IMR-90 (cell line): ENCODE data around the gene CAMKMT. TPM values are rescaled to one million over a fixed set of nuclear protein-coding genes. Genes with fewer than 3 reads are reported as not detected.

Experiments used
- ATAC-seq: fragments of 200-7000 bp; cut with Tn5 transposase; 2 replicates; pipeline ENCODE4 v1.9.1; 2020; ENCODE audit warnings: low read depth, mild to moderate bottlenecking, moderate library complexity
- BruUV-seq: library from RNA; stranded (reverse); fragments of 400-500 nt; replicated peaks from 2 replicates; lab custom pipeline; 2021; lab: Mats Ljungman, UMichigan
- CTCF ChIA-PET: fragments of 300-600 bp; formaldehyde crosslinking; extraction: SDS; loops from one replicate; lab custom pipeline; 2021; ENCODE audit warnings: antibody characterized with exemption; lab: Yijun Ruan, JAX
- POLR2A ChIA-PET: fragments of 300-600 bp; sonication (Branson Sonifier 250); formaldehyde crosslinking; loops from one replicate; lab custom pipeline; 2022; ENCODE audit warnings: antibody characterized with exemption; ENCODE audit not compliant: unreplicated experiment; lab: Charles Lee
- DNase-seq: peaks from one replicate; pipeline ENCODE4 v3.0.0; 2013
- H2AFZ ChIP-seq: replicated peaks from 2 replicates; pipeline ENCODE3; 2013; ENCODE audit warnings: low read length, mild to moderate bottlenecking; ENCODE audit not compliant: poor library complexity
- H2AK5ac ChIP-seq: 2 replicates; pipeline ENCODE4 v1.6.1; 2013; ENCODE audit warnings: low read depth, low read length, inconsistent platforms
- H2AK9ac ChIP-seq: replicated peaks from 2 replicates; pipeline ENCODE3; 2013; ENCODE audit warnings: mild to moderate bottlenecking, low read depth, low read length, moderate library complexity; ENCODE audit not compliant: poor library complexity
- H2BK120ac ChIP-seq: 2 replicates; pipeline ENCODE4 v1.6.1; 2013; ENCODE audit warnings: low read depth, low read length, inconsistent platforms
- H2BK15ac ChIP-seq: 3 replicates; pipeline ENCODE4 v1.6.1; 2013; ENCODE audit warnings: low read depth, low read length, inconsistent platforms
- H2BK20ac ChIP-seq: 2 replicates; pipeline ENCODE4 v1.6.1; 2013; ENCODE audit warnings: low read depth, mild to moderate bottlenecking, inconsistent platforms, low read length, moderate library complexity
- H2BK5ac ChIP-seq: 2 replicates; pipeline ENCODE4 v1.6.1; 2013; ENCODE audit warnings: mild to moderate bottlenecking, low read depth, low read length, inconsistent platforms; ENCODE audit not compliant: poor library complexity, severe bottlenecking
- H3K14ac ChIP-seq: replicated peaks from 2 replicates; pipeline ENCODE4 v1.6.1; 2013; ENCODE audit warnings: low read depth, low read length, inconsistent platforms
- H3K18ac ChIP-seq: 2 replicates; pipeline ENCODE4 v1.6.1; 2013; ENCODE audit warnings: low read depth, low read length, control low read depth
- H3K23ac ChIP-seq: 2 replicates; pipeline ENCODE4 v1.6.1; 2013; ENCODE audit warnings: low read depth, low read length, inconsistent platforms
- H3K27ac ChIP-seq: 2 replicates; pipeline ENCODE4 v1.5.1; 2013; ENCODE audit warnings: mild to moderate bottlenecking, control low read depth, low read length; ENCODE audit not compliant: insufficient read depth
- H3K27me3 ChIP-seq: 2 replicates; pipeline ENCODE4 v1.6.1; 2013; ENCODE audit warnings: low read length; ENCODE audit not compliant: control insufficient read depth, insufficient read depth
- H3K36me3 ChIP-seq: 2 replicates; pipeline ENCODE4 v1.6.1; 2013; ENCODE audit warnings: low read length, mixed read lengths; ENCODE audit not compliant: control insufficient read depth, insufficient read depth
- H3K4ac ChIP-seq: 2 replicates; pipeline ENCODE4 v1.6.1; 2013; ENCODE audit warnings: low read depth, low read length, inconsistent platforms
- H3K4me1 ChIP-seq: 2 replicates; pipeline ENCODE4 v1.6.1; 2013; ENCODE audit warnings: low read length, mixed read lengths; ENCODE audit not compliant: control insufficient read depth, insufficient read depth
- H3K4me2 ChIP-seq: 2 replicates; pipeline ENCODE4 v1.6.1; 2013; ENCODE audit warnings: low read depth, mild to moderate bottlenecking, control low read depth, low read length, moderate library complexity
- H3K4me3 ChIP-seq: 2 replicates; pipeline ENCODE4 v1.5.1; 2013; ENCODE audit warnings: low read depth, mild to moderate bottlenecking, control low read depth, low read length, moderate library complexity; ENCODE audit not compliant: insufficient read depth
- H3K56ac ChIP-seq: 2 replicates; pipeline ENCODE4 v1.6.1; 2013; ENCODE audit warnings: low read length, inconsistent platforms; ENCODE audit not compliant: insufficient read depth; ENCODE audit errors: extremely low read depth
- H3K79me1 ChIP-seq, 2 experiments: 2 replicates each; pipeline ENCODE4 v1.6.1; 2013; ENCODE audit warnings: low read length in 2 of 2, inconsistent platforms in 1 of 2, low read depth in 1 of 2
- H3K9ac ChIP-seq: 2 replicates; pipeline ENCODE4 v1.6.1; 2013; ENCODE audit warnings: low read depth, low read length, control low read depth
- H3K9me1 ChIP-seq: 2 replicates; pipeline ENCODE4 v1.6.1; 2013; ENCODE audit warnings: low read length, inconsistent platforms; ENCODE audit not compliant: insufficient read depth
- H3K9me3 ChIP-seq: 2 replicates; pipeline ENCODE4 v1.6.1; 2013; ENCODE audit warnings: low read length; ENCODE audit not compliant: control insufficient read depth, insufficient read depth
- H4K20me1 ChIP-seq: 2 replicates; pipeline ENCODE4 v1.6.1; 2013; ENCODE audit warnings: low read length, inconsistent platforms; ENCODE audit not compliant: insufficient read depth
- H4K5ac ChIP-seq: 2 replicates; pipeline ENCODE4 v1.6.1; 2013; ENCODE audit warnings: mild to moderate bottlenecking, low read depth, low read length, control low read depth
- H4K8ac ChIP-seq, 2 experiments: 2 replicates each; pipeline ENCODE4 v1.6.1; 2013; ENCODE audit warnings: low read depth in 2 of 2, low read length in 2 of 2, control low read depth in 1 of 2, inconsistent platforms in 1 of 2
- H4K91ac ChIP-seq: 2 replicates; pipeline ENCODE4 v1.6.1; 2013; ENCODE audit warnings: low read depth, low read length, inconsistent platforms; ENCODE audit not compliant: insufficient read depth
- BHLHE40 ChIP-seq: fragments of 150-350 bp; IDR thresholded peaks from 2 replicates; pipeline ENCODE4 v1.6.1; 2016; ENCODE audit warnings: mild to moderate bottlenecking, low read depth, low read length
- CEBPB ChIP-seq: IDR thresholded peaks from 2 replicates; pipeline ENCODE4 v1.6.1; 2012; ENCODE audit warnings: low read depth, low read length, improper control_type of control experiment
- CHD1 ChIP-seq: IDR thresholded peaks from 2 replicates; pipeline ENCODE4 v1.6.1; 2012; ENCODE audit warnings: low read depth, low read length, improper control_type of control experiment
- CTCF ChIP-seq: conservative IDR thresholded peaks from 2 replicates; pipeline ENCODE4 v1.5.1; 2012; ENCODE audit warnings: mild to moderate bottlenecking, low read depth, low read length, improper control_type of control experiment
- ELK1 ChIP-seq: fragments of 150-350 bp; IDR thresholded peaks from 2 replicates; pipeline ENCODE4 v1.6.1; 2016; ENCODE audit warnings: low read depth, mild to moderate bottlenecking, low read length, moderate library complexity, borderline replicate concordance
- FOS ChIP-seq: fragments of 150-350 bp; IDR thresholded peaks from 2 replicates; pipeline ENCODE4 v1.6.1; 2016; ENCODE audit warnings: low read depth, low read length
- MAFK ChIP-seq: IDR thresholded peaks from 2 replicates; pipeline ENCODE4 v1.6.1; 2012; ENCODE audit warnings: low read depth, low read length, improper control_type of control experiment
- MAZ ChIP-seq: IDR thresholded peaks from 2 replicates; pipeline ENCODE4 v1.6.1; 2012; ENCODE audit warnings: low read depth, mild to moderate bottlenecking, low read length, improper control_type of control experiment, moderate library complexity, borderline replicate concordance
- MXI1 ChIP-seq: IDR thresholded peaks from 2 replicates; pipeline ENCODE4 v1.6.1; 2012; ENCODE audit warnings: low read depth, mild to moderate bottlenecking, low read length, moderate library complexity, borderline replicate concordance
- NFE2L2 ChIP-seq: fragments of 150-350 bp; IDR thresholded peaks from 2 replicates; pipeline ENCODE4 v1.6.1; 2016; ENCODE audit warnings: low read depth, mild to moderate bottlenecking, low read length
- POLR2A ChIP-seq: IDR thresholded peaks from 2 replicates; pipeline ENCODE4 v1.6.1; 2012; ENCODE audit warnings: mild to moderate bottlenecking, low read depth, low read length
- RAD21 ChIP-seq: IDR thresholded peaks from 2 replicates; pipeline ENCODE4 v1.6.1; 2012; ENCODE audit warnings: low read length, improper control_type of control experiment
- RCOR1 ChIP-seq: IDR thresholded peaks from 2 replicates; pipeline ENCODE4 v1.6.1; 2012; ENCODE audit warnings: mild to moderate bottlenecking, low read length, improper control_type of control experiment; ENCODE audit not compliant: insufficient replicate concordance
- RFX5 ChIP-seq: IDR thresholded peaks from 2 replicates; pipeline ENCODE4 v1.8.0; 2012; ENCODE audit warnings: low read depth, mild to moderate bottlenecking, low read length, moderate library complexity
- SMC3 ChIP-seq: fragments of 150-350 bp; IDR thresholded peaks from 2 replicates; pipeline ENCODE4 v1.6.1; 2016; ENCODE audit warnings: low read depth, mild to moderate bottlenecking, antibody characterized with exemption, low read length, moderate library complexity
- USF2 ChIP-seq: fragments of 150-350 bp; IDR thresholded peaks from 2 replicates; pipeline ENCODE4 v1.6.1; 2017; ENCODE audit warnings: mild to moderate bottlenecking, antibody characterized with exemption, low read length, low read depth
- WGBS, 2 experiments: methylation state at CpG; one replicate each; pipeline versions ENCODE4 v1.1.5 to v1.1.7; 2013; ENCODE audit warnings: missing lambda C conversion rate in 2 of 2; ENCODE audit not compliant: insufficient read length in 1 of 2; ENCODE audit errors: extremely low coverage in 2 of 2; 5-methylcytosine and 5-hydroxymethylcytosine counted together
- dilution Hi-C: fragments of 300-500 bp; cut with HindIII; formaldehyde crosslinking; loops from one replicate; pipeline ENCODE4 v1.14.3; 2018; ENCODE audit warnings: low sequenced_read_pairs; ENCODE audit not compliant: unreplicated experiment
- in situ Hi-C: fragments of 300-500 bp; cut with MboI; formaldehyde crosslinking; loops from 3 replicates; pipeline ENCODE4 v1.14.3; 2019; ENCODE audit warnings: low sequenced_read_pairs, inconsistent platforms, mixed read lengths
- intact Hi-C: fragments of 100-400 bp; cut with micrococcal nuclease; formaldehyde crosslinking; loops from 2 replicates; pipeline ENCODE4 v1.10.0; 2022
- polyA plus RNA-seq, 3 experiments: library from polyadenylated mRNA; depleted of rRNA; stranded (reverse); fragments of >200 nt; gene quantifications; 2 replicates each; pipeline ENCODE4 v1.2.3, GENCODE V29; 2012; ENCODE audit warnings: low replicate concordance in 1 of 3
- total RNA-seq: library from RNA; depleted of rRNA; stranded (reverse); fragments of >200 nt; gene quantifications from 2 replicates; pipeline ENCODE4 v1.2.3, GENCODE V29; 2012

The CAMKMT gene
- total and polyA plus RNA-seq, 2 of the 4 experiments (the other 2 are of a cell fraction): 4.4 to 6.8 TPM

- DNase-seq (no peak), ATAC-seq (no peak)
- in situ Hi-C loops: no loop called here
These were observed 369.8 kb downstream of the CAMKMT start for GRCh38 chr2:44731505-44731904.

More at GRCh38 chr2:44731505-44731904, 369.8 kb downstream of the CAMKMT start:
- no peak overlapping the region for H3K27ac ChIP-seq
- H3K9me3 ChIP-seq: 0 out of 2 replicates have a peak, but pooled peaks cover 2% of the 10 kb centered on the region
- no peak overlapping the region for H2BK15ac ChIP-seq
- H3K14ac ChIP-seq: no peak overlapping the region
- ChIA-PET POLR2A (no interaction called here), CTCF (no interaction called here)
- no TSS peak for BruUV-seq
- H2BK5ac ChIP-seq: no peak overlapping the region
- no peak overlapping the region for H2BK120ac ChIP-seq
- no peaks in the 10 kb centered on the region for H3K4me1 ChIP-seq
- H2AFZ ChIP-seq: no peak overlapping the region
- no peaks in the 10 kb centered on the region for H3K27me3 ChIP-seq
- no CpG with 5 or more reads among the region's 1 CpG for WGBS, 2 experiments
- dilution Hi-C loops (no loop called here), intact Hi-C loops (no loop called here)
- no peak overlapping the region for H4K5ac ChIP-seq
- no peaks in the 10 kb centered on the region for H4K20me1 ChIP-seq
- no peaks in the 10 kb centered on the region for H3K9me1 ChIP-seq
- no peak overlapping the region for H4K91ac ChIP-seq
- H3K9ac ChIP-seq: no peak overlapping the region
- H3K4ac ChIP-seq: no peak overlapping the region
- no peak for TF ChIP-seq FOS
- no peak for TF ChIP-seq RCOR1
- TF ChIP-seq POLR2A: no peak
- no peak for TF ChIP-seq RAD21
- TF ChIP-seq SMC3: no peak
- no peak for TF ChIP-seq CEBPB
- no peak for TF ChIP-seq ELK1
- no peak for TF ChIP-seq BHLHE40
- no peak for TF ChIP-seq USF2
- TF ChIP-seq CHD1: no peak
- no peak for TF ChIP-seq MAFK
- TF ChIP-seq NFE2L2: no peak
- no peak for TF ChIP-seq MXI1
- no peak for TF ChIP-seq RFX5
- TF ChIP-seq CTCF: no peak
- TF ChIP-seq MAZ: no peak
- H3K4me3 ChIP-seq: no peak overlapping the region
- H3K79me1 ChIP-seq: no peaks in the 10 kb centered on the region
- no peak overlapping the region for H3K56ac ChIP-seq
- H2AK5ac ChIP-seq: no peak overlapping the region
- no peak overlapping the region for H3K23ac ChIP-seq
- no peak overlapping the region for H2BK20ac ChIP-seq
- H3K18ac ChIP-seq: no peak overlapping the region
- H4K8ac ChIP-seq: no peak overlapping the region
- no peak overlapping the region for H3K4me2 ChIP-seq
- H2AK9ac ChIP-seq: no peak overlapping the region
- no peaks in the 10 kb centered on the region for H3K36me3 ChIP-seq
